Medulla oblongata (tissue), 1 donor: Measurements from ENCODE around the gene UBR2.
"Not testable (repeated sequence)": the region's sequence is repeated elsewhere in the genome, so short reads cannot be mapped to it uniquely, and the experiment has no call there.

Source experiments
- DNase-seq: peaks from one replicate; pipeline ENCODE4 v3.0.0-alpha.2; 2015; ENCODE audit errors: extremely low spot score

The UBR2 gene

GRCh38 chr6:42692137-42692911 is 128.5 kb downstream of the UBR2 start:
- DNase-seq = no peak

GRCh38 chr6:42693725-42694323 is 130.0 kb downstream of the UBR2 start:
- no peak for DNase-seq

GRCh38 chr6:42694586-42694985 is 130.8 kb downstream of the UBR2 start:
- DNase-seq = no peak

- DNase-seq = no peak
Measured at GRCh38 chr6:42696526-42697267, 132.9 kb downstream of the UBR2 start.

- DNase-seq = no peak
Measured at GRCh38 chr6:42697268-42697655, 133.4 kb downstream of the UBR2 start.

GRCh38 chr6:42698217-42698616 is 134.4 kb downstream of the UBR2 start:
- DNase-seq = no peak

- DNase-seq = no peak
Measured at GRCh38 chr6:42702200-42702599, 138.4 kb downstream of the UBR2 start.

GRCh38 chr6:42702786-42703185 is 139.0 kb downstream of the UBR2 start:
- DNase-seq = not testable (repeated sequence)

- no peak for DNase-seq
Measured at GRCh38 chr6:42704251-42704936, 140.6 kb downstream of the UBR2 start.

GRCh38 chr6:42704937-42705374 is 141.1 kb downstream of the UBR2 start:
- DNase-seq = no peak

- no peak for DNase-seq
Measured at GRCh38 chr6:42707595-42707994, 143.8 kb downstream of the UBR2 start.

GRCh38 chr6:42708096-42708495 is 144.3 kb downstream of the UBR2 start:
- DNase-seq = no peak

GRCh38 chr6:42709871-42710270 is 146.0 kb downstream of the UBR2 start:
- no peak for DNase-seq

GRCh38 chr6:42710316-42710715 is 146.5 kb downstream of the UBR2 start:
- DNase-seq = no peak

GRCh38 chr6:42711930-42712329 is 148.1 kb downstream of the UBR2 start:
- DNase-seq = no peak

GRCh38 chr6:42714098-42714761 is 150.4 kb downstream of the UBR2 start:
- no peak for DNase-seq

GRCh38 chr6:42715871-42716270 is 152.0 kb downstream of the UBR2 start:
- DNase-seq = no peak

GRCh38 chr6:42720739-42721138 is 156.9 kb downstream of the UBR2 start:
- DNase-seq = no peak

- DNase-seq = no peak
Measured at GRCh38 chr6:42722497-42722896, 158.7 kb downstream of the UBR2 start, which contains the start of gene PRPH2. PRPH2 (minus strand) TSS chr6:42722597; CDS start chr6:42722334, 263 bp downstream.

GRCh38 chr6:42724825-42725224 is 161.0 kb downstream of the UBR2 start:
- no peak for DNase-seq

GRCh38 chr6:42726026-42726425 is 162.2 kb downstream of the UBR2 start:
- peak; percentile 23 for DNase-seq
